ENCODE data around the gene EML1. TPM values are rescaled to one million over a fixed set of nuclear protein-coding genes. Genes with fewer than 3 reads are reported as not detected.

EML1 gene
- total RNA-seq, 1 experiment from 2014 or later: 16.1 TPM

DNA sequence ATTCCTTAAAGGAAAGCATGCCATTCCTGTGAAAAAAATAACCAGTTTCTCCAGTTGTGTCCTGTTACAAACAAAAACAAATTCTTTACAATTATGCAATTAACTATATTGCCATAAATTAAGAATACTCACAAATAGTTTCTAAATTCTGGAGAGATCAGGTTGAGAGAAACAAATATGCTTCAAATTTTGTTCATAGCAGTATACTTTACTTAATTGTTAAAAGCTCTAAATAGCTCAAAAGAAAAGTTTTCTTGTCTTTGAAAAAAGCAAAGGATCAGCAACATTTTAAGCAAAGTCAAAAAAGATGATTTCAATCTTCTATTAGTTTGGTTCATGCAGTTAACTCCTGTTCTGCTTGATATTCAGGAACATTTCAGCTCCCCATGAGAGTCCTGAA lies 109.7 kb downstream of the EML1 start:
- no peak overlapping the region for H3K27ac Mint-ChIP-seq
- TF ChIP-seq, protein P1, sequence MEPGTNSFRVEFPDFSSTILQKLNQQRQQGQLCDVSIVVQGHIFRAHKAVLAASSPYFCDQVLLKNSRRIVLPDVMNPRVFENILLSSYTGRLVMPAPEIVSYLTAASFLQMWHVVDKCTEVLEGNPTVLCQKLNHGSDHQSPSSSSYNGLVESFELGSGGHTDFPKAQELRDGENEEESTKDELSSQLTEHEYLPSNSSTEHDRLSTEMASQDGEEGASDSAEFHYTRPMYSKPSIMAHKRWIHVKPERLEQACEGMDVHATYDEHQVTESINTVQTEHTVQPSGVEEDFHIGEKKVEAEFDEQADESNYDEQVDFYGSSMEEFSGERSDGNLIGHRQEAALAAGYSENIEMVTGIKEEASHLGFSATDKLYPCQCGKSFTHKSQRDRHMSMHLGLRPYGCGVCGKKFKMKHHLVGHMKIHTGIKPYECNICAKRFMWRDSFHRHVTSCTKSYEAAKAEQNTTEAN (CRISPR knock-in tag; IDR thresholded peaks at IDR 0.05): no peak
- TF ChIP-seq, protein P2, sequence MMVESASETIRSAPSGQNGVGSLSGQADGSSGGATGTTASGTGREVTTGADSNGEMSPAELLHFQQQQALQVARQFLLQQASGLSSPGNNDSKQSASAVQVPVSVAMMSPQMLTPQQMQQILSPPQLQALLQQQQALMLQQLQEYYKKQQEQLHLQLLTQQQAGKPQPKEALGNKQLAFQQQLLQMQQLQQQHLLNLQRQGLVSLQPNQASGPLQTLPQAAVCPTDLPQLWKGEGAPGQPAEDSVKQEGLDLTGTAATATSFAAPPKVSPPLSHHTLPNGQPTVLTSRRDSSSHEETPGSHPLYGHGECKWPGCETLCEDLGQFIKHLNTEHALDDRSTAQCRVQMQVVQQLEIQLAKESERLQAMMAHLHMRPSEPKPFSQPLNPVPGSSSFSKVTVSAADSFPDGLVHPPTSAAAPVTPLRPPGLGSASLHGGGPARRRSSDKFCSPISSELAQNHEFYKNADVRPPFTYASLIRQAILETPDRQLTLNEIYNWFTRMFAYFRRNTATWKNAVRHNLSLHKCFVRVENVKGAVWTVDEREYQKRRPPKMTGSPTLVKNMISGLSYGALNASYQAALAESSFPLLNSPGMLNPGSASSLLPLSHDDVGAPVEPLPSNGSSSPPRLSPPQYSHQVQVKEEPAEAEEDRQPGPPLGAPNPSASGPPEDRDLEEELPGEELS (CRISPR knock-in tag; IDR thresholded peaks at IDR 0.05): no peak
- no peak for TF ChIP-seq ZNF219 (CRISPR knock-in tag; IDR thresholded peaks at IDR 0.05; ENCODE audit: borderline replicate concordance)
- TF ChIP-seq CREB1 (CRISPR knock-in tag; IDR thresholded peaks at IDR 0.05): no peak
- peaks cover 40% of the 10 kb centered on the region for H3K36me3 Mint-ChIP-seq
- peaks cover 33% of the 10 kb centered on the region for H3K9me3 Mint-ChIP-seq
- no peaks in the 10 kb centered on the region; the same call in 1 of the 2 replicates for H3K27me3 Mint-ChIP-seq (ENCODE audit: low read depth)
- DNase-seq (ENCODE audit: low spot score) (no peak), ATAC-seq (no peak)
- ChIA-PET CTCF (no interaction called here), POLR2A (no interaction called here)
- H3K4me3 Mint-ChIP-seq: no peak overlapping the region
- peaks cover 4% of the 10 kb centered on the region; the same call in 1 of the 2 replicates for H3K4me1 Mint-ChIP-seq

DNA sequence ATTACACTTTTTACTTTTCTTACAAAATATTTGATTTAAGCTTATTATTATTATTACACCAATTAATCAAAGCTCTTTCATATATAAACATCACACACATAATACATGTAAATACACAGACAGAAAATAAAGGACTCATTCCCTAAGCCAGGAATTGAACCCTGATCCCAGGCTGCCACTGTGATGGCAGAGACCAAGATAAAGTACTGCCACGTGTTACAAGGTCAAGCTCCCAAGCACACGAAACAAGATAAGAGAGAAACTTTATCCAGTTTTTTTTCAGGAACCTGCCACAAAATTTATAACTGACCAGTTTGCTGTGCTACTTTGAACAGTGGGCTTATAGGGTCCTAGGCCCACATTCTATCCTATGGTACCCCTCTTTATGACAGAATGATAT lies 111.3 kb downstream of the EML1 start:
- H3K27ac Mint-ChIP-seq: no peak overlapping the region
- H3K36me3 Mint-ChIP-seq: peaks cover 40% of the 10 kb centered on the region
- peaks cover 33% of the 10 kb centered on the region for H3K9me3 Mint-ChIP-seq
- ATAC-seq: no peak
- POLR2A ChIA-PET: no interaction called here
- peaks cover 4% of the 10 kb centered on the region; the same call in 1 of the 2 replicates for H3K4me1 Mint-ChIP-seq
- no peak for DNase-seq (ENCODE audit: low spot score)
- CTCF ChIA-PET: no interaction called here
- H3K4me3 Mint-ChIP-seq: no peak overlapping the region
- no peaks in the 10 kb centered on the region; the same call in 1 of the 2 replicates for H3K27me3 Mint-ChIP-seq (ENCODE audit: low read depth)
- no peak for TF ChIP-seq TCF7 (CRISPR knock-in tag; IDR thresholded peaks at IDR 0.05; ENCODE audit: low read depth)
- TF ChIP-seq TP53 (CRISPR knock-in tag; IDR thresholded peaks at IDR 0.05): no peak
- no peak for TF ChIP-seq NFYB (CRISPR knock-in tag; conservative IDR thresholded peaks at IDR 0.05; ENCODE audit: low read depth)
- no peak for TF ChIP-seq HMGA2 (CRISPR knock-in tag; IDR thresholded peaks at IDR 0.05)
- TF ChIP-seq, protein P3, sequence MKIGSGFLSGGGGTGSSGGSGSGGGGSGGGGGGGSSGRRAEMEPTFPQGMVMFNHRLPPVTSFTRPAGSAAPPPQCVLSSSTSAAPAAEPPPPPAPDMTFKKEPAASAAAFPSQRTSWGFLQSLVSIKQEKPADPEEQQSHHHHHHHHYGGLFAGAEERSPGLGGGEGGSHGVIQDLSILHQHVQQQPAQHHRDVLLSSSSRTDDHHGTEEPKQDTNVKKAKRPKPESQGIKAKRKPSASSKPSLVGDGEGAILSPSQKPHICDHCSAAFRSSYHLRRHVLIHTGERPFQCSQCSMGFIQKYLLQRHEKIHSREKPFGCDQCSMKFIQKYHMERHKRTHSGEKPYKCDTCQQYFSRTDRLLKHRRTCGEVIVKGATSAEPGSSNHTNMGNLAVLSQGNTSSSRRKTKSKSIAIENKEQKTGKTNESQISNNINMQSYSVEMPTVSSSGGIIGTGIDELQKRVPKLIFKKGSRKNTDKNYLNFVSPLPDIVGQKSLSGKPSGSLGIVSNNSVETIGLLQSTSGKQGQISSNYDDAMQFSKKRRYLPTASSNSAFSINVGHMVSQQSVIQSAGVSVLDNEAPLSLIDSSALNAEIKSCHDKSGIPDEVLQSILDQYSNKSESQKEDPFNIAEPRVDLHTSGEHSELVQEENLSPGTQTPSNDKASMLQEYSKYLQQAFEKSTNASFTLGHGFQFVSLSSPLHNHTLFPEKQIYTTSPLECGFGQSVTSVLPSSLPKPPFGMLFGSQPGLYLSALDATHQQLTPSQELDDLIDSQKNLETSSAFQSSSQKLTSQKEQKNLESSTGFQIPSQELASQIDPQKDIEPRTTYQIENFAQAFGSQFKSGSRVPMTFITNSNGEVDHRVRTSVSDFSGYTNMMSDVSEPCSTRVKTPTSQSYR (CRISPR knock-in tag; IDR thresholded peaks at IDR 0.05): no peak
- no peak for TF ChIP-seq SMAD3 (CRISPR knock-in tag; IDR thresholded peaks at IDR 0.05; ENCODE audit: borderline replicate concordance)
- TF ChIP-seq GRHL2 (CRISPR knock-in tag; IDR thresholded peaks at IDR 0.05; ENCODE audit: insufficient replicate concordance, severe bottlenecking): no peak
- TF ChIP-seq, protein P4, sequence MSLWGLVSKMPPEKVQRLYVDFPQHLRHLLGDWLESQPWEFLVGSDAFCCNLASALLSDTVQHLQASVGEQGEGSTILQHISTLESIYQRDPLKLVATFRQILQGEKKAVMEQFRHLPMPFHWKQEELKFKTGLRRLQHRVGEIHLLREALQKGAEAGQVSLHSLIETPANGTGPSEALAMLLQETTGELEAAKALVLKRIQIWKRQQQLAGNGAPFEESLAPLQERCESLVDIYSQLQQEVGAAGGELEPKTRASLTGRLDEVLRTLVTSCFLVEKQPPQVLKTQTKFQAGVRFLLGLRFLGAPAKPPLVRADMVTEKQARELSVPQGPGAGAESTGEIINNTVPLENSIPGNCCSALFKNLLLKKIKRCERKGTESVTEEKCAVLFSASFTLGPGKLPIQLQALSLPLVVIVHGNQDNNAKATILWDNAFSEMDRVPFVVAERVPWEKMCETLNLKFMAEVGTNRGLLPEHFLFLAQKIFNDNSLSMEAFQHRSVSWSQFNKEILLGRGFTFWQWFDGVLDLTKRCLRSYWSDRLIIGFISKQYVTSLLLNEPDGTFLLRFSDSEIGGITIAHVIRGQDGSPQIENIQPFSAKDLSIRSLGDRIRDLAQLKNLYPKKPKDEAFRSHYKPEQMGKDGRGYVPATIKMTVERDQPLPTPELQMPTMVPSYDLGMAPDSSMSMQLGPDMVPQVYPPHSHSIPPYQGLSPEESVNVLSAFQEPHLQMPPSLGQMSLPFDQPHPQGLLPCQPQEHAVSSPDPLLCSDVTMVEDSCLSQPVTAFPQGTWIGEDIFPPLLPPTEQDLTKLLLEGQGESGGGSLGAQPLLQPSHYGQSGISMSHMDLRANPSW (CRISPR knock-in tag; conservative IDR thresholded peaks at IDR 0.05; ENCODE audit: low read depth): no peak
- TF ChIP-seq TEAD4 (CRISPR knock-in tag; IDR thresholded peaks at IDR 0.05): no peak
- TF ChIP-seq FOXK1 (CRISPR knock-in tag; IDR thresholded peaks at IDR 0.05): no peak
- TF ChIP-seq, protein P5, sequence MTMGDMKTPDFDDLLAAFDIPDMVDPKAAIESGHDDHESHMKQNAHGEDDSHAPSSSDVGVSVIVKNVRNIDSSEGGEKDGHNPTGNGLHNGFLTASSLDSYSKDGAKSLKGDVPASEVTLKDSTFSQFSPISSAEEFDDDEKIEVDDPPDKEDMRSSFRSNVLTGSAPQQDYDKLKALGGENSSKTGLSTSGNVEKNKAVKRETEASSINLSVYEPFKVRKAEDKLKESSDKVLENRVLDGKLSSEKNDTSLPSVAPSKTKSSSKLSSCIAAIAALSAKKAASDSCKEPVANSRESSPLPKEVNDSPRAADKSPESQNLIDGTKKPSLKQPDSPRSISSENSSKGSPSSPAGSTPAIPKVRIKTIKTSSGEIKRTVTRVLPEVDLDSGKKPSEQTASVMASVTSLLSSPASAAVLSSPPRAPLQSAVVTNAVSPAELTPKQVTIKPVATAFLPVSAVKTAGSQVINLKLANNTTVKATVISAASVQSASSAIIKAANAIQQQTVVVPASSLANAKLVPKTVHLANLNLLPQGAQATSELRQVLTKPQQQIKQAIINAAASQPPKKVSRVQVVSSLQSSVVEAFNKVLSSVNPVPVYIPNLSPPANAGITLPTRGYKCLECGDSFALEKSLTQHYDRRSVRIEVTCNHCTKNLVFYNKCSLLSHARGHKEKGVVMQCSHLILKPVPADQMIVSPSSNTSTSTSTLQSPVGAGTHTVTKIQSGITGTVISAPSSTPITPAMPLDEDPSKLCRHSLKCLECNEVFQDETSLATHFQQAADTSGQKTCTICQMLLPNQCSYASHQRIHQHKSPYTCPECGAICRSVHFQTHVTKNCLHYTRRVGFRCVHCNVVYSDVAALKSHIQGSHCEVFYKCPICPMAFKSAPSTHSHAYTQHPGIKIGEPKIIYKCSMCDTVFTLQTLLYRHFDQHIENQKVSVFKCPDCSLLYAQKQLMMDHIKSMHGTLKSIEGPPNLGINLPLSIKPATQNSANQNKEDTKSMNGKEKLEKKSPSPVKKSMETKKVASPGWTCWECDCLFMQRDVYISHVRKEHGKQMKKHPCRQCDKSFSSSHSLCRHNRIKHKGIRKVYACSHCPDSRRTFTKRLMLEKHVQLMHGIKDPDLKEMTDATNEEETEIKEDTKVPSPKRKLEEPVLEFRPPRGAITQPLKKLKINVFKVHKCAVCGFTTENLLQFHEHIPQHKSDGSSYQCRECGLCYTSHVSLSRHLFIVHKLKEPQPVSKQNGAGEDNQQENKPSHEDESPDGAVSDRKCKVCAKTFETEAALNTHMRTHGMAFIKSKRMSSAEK (CRISPR knock-in tag; IDR thresholded peaks at IDR 0.05; ENCODE audit: borderline replicate concordance): no peak
- TF ChIP-seq IRF2 (CRISPR knock-in tag; IDR thresholded peaks at IDR 0.05; ENCODE audit: borderline replicate concordance, low read depth): no peak
- no peak for TF ChIP-seq ELF4 (CRISPR knock-in tag; IDR thresholded peaks at IDR 0.05; ENCODE audit: low read depth)
- TF ChIP-seq, protein P6, sequence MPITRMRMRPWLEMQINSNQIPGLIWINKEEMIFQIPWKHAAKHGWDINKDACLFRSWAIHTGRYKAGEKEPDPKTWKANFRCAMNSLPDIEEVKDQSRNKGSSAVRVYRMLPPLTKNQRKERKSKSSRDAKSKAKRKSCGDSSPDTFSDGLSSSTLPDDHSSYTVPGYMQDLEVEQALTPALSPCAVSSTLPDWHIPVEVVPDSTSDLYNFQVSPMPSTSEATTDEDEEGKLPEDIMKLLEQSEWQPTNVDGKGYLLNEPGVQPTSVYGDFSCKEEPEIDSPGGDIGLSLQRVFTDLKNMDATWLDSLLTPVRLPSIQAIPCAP (CRISPR knock-in tag; IDR thresholded peaks at IDR 0.05): no peak
- TF ChIP-seq, protein P7, sequence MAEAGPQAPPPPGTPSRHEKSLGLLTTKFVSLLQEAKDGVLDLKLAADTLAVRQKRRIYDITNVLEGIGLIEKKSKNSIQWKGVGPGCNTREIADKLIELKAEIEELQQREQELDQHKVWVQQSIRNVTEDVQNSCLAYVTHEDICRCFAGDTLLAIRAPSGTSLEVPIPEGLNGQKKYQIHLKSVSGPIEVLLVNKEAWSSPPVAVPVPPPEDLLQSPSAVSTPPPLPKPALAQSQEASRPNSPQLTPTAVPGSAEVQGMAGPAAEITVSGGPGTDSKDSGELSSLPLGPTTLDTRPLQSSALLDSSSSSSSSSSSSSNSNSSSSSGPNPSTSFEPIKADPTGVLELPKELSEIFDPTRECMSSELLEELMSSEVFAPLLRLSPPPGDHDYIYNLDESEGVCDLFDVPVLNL (CRISPR knock-in tag; IDR thresholded peaks at IDR 0.05; ENCODE audit: borderline replicate concordance, low read depth): no peak
- no peak for TF ChIP-seq ZNF416 (CRISPR knock-in tag; IDR thresholded peaks at IDR 0.05)

Data from WTC11 (cell line).